Measurements from ENCODE around the gene WDTC1.

The WDTC1 gene

GRCh38 chr1:27301582-27302199 is 67.3 kb downstream of the WDTC1 start:
- TF ChIP-seq CTCF (IDR thresholded peaks at IDR 0.05; ENCODE audit: control insufficient read depth, insufficient read depth, low read depth, low read length, missing control alignments), result no peak
- DNase-seq (ENCODE audit: low read depth), result no peak
- H3K4me3 ChIP-seq (ENCODE audit: control insufficient read depth, low read depth, low read length), result no peak overlapping the region

GRCh38 chr1:27302612-27303011 is 68.2 kb downstream of the WDTC1 start:
- DNase-seq (ENCODE audit: low read depth), result no peak
- no peak overlapping the region for H3K4me3 ChIP-seq (ENCODE audit: control insufficient read depth, low read depth, low read length)
- TF ChIP-seq CTCF (IDR thresholded peaks at IDR 0.05; ENCODE audit: control insufficient read depth, insufficient read depth, low read depth, low read length, missing control alignments), result no peak

DNA sequence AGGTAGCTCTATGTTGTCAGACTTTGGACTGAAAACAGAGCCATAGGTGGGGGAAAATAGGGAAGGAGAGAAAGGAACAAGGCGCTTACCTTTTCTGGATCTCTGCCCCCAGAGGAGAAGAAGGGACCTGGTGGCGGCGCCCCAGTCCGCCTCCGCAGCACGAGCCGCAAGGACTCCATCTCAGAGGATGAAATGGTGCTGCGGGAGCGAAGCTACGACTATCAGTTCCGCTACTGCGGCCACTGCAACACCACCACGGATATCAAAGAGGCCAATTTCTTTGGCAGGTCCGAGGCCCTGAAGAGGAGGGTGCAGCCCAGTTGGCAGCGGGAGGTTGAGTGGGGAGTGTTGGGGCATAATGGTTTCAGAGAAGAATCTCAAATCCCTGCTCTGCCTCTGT is 69.1 kb downstream of the WDTC1 start:
- no peak for DNase-seq (ENCODE audit: low read depth)
- no peak for TF ChIP-seq CTCF (IDR thresholded peaks at IDR 0.05; ENCODE audit: control insufficient read depth, insufficient read depth, low read depth, low read length, missing control alignments)
- H3K4me3 ChIP-seq (ENCODE audit: control insufficient read depth, low read depth, low read length), result no peak overlapping the region

DNA sequence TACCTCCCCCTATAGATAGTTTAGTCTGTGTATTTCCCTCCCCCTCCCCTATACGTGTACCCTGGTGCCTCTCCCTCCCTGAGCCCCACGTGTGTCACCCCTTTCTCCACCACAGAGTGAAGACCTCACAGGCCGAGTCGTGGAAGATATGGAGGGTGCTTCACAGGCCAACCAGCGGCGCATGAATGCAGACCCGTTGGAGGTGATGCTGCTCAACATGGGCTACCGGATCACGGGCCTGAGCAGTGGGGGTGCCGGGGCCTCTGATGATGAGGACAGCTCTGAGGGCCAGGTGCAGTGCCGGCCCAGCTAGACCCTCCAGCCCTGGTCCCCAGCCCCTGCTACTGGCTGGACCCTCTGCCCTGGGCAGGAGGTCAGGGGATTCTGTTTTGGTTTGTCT is 71.6 kb downstream of the WDTC1 start:
- no peak overlapping the region for H3K4me3 ChIP-seq (ENCODE audit: control insufficient read depth, low read depth, low read length)
- DNase-seq (ENCODE audit: low read depth), result no peak
- no peak for TF ChIP-seq CTCF (IDR thresholded peaks at IDR 0.05; ENCODE audit: control insufficient read depth, insufficient read depth, low read depth, low read length, missing control alignments)

- TF ChIP-seq CTCF (IDR thresholded peaks at IDR 0.05; ENCODE audit: control insufficient read depth, insufficient read depth, low read depth, low read length, missing control alignments), result no peak
- DNase-seq (ENCODE audit: low read depth), result no peak
- no peak overlapping the region for H3K4me3 ChIP-seq (ENCODE audit: control insufficient read depth, low read depth, low read length)
Observed at GRCh38 chr1:27306892-27307761, 72.7 kb downstream of the WDTC1 start.

GRCh38 chr1:27307874-27308598 is 73.6 kb downstream of the WDTC1 start:
- H3K4me3 ChIP-seq (ENCODE audit: control insufficient read depth, low read depth, low read length), result no peak overlapping the region
- no peak for TF ChIP-seq CTCF (IDR thresholded peaks at IDR 0.05; ENCODE audit: control insufficient read depth, insufficient read depth, low read depth, low read length, missing control alignments)

More at GRCh38 chr1:27307874-27308598, 73.6 kb downstream of the WDTC1 start:
- no peak for DNase-seq (ENCODE audit: low read depth)
